Measurements from ENCODE around the gene LRIG3.

Gene LRIG3

DNA sequence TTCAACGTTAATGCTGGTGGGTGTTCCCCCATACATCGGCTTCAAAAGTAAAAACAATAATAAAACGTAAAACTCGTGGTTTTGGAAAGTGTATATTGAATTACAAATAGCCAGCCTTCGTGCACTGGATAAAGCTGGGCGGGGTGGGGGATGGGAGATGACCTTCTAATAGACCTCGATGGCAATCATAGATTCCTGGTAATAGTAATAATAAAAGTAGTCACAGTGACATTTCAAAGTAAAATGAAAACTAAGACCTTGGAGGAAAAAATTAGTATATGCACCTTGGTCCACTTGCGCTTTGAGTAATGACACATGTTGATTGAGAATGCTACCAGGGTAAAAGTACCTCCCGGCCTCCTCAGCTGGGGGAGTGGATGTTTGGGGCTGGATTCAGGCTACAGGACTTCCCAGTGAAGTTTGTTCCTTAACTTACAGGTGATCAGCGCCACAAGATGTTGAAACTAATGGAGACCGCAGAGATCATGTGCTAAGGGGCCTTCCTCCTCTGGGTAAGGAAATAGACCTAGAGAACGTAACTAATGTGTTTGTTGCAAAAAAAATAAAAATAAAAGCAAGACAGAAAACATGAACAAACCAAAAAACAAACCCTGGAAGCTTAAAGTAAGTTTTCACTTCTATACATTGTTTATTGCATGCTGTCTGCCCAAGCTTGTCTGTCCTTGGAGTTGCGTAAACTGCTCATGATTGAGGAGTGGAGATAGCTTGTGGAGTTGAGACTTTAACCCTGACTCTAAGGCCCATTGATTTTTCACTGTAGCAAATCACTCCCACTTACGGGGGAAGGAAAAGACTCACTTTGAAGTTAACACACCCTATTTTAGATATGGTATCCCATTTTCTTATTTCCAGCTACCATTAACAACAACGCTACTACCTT lies 907 bp upstream of the LRIG3 start:
- Histone ChIP-seq H3K36me3 (no peaks in the 10 kb centered on the region), H3K27me3 (peaks cover 17% of the 10 kb centered on the region), H3K4me3 (ENCODE audit: low read depth, low read length) (peak overlapping the region; percentile 61), H3K4me1 (no peaks in the 10 kb centered on the region), H3K9me3 (no peaks in the 10 kb centered on the region)
- no peak for DNase-seq
- TF ChIP-seq, protein P1, sequence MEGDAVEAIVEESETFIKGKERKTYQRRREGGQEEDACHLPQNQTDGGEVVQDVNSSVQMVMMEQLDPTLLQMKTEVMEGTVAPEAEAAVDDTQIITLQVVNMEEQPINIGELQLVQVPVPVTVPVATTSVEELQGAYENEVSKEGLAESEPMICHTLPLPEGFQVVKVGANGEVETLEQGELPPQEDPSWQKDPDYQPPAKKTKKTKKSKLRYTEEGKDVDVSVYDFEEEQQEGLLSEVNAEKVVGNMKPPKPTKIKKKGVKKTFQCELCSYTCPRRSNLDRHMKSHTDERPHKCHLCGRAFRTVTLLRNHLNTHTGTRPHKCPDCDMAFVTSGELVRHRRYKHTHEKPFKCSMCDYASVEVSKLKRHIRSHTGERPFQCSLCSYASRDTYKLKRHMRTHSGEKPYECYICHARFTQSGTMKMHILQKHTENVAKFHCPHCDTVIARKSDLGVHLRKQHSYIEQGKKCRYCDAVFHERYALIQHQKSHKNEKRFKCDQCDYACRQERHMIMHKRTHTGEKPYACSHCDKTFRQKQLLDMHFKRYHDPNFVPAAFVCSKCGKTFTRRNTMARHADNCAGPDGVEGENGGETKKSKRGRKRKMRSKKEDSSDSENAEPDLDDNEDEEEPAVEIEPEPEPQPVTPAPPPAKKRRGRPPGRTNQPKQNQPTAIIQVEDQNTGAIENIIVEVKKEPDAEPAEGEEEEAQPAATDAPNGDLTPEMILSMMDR (IDR thresholded peaks at IDR 0.05; ENCODE audit: low read depth, low read length), result no peak

DNA sequence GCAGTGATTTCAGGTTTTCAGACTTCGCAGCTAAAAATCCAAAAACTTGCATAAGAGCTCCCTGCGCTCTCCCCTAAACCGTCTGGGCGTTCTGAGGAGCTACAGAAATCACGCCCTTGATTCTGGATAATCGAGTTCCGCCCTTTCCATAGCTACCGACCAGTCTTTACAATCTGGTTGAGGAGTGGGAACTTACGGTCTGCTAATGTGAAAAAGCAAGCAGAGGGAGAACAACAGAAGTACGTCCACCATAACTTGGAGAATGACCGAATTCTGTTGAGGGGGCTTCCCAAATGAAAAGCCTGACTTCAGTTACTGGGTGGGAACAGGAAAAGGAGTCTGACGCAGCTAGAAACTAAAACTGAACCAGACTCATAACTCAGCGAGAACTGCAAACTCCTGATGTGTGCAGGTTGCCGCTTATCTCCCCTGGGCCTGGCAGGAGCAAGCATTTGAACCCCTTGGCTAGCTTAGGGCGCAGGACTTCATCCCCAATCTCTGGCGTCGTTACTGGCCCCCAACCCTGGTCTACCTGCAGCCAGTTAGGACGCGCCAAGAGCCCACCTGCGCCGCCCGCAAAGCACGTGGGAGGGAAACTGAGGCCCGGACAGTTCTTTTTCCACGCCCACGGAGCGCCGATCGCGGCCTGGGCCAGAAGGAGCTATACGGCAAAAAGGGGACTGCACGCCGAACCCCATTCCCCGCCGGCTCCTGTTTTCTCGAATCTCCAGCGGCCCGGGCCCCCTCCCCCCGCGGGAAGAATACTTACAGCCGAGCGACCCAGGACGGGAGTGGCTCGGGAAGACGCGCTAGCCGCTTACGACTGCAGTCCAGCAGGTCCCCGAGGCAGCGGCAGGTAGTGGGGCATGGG lies 838 bp downstream of the LRIG3 start:
- H3K4me1 ChIP-seq, result no peaks in the 10 kb centered on the region
- no peak for DNase-seq
- H3K9me3 ChIP-seq, result no peaks in the 10 kb centered on the region
- H3K4me3 ChIP-seq (ENCODE audit: low read depth, low read length), result peak overlapping the region; percentile 61
- peaks cover 17% of the 10 kb centered on the region for H3K27me3 ChIP-seq
- H3K36me3 ChIP-seq, result no peaks in the 10 kb centered on the region
- TF ChIP-seq, protein P1 (IDR thresholded peaks at IDR 0.05; ENCODE audit: low read depth, low read length), result no peak

DNA sequence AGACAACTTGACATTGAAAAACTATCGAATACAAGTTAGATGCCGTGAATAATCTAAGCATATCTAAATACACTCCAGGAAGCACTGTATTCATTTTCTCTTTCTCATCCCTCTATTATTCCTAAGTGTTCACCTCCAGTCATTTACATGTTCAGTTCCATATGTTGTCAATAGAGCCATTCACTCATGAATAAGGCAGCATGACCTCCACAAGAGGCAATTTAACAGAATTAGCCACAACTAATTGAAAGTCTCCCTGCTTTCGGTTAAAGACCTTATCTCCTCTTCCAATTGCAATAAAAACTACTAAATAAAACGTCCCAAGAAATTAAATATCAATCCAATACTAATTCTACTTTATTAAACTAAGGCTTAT lies 1.8 kb downstream of the LRIG3 start:
- H3K9me3 ChIP-seq, result no peaks in the 10 kb centered on the region
- peaks cover 17% of the 10 kb centered on the region for H3K27me3 ChIP-seq
- TF ChIP-seq, protein P1 (IDR thresholded peaks at IDR 0.05; ENCODE audit: low read depth, low read length), result no peak
- no peak for DNase-seq
- H3K36me3 ChIP-seq, result no peaks in the 10 kb centered on the region
- H3K4me1 ChIP-seq, result no peaks in the 10 kb centered on the region
- no peak overlapping the region for H3K4me3 ChIP-seq (ENCODE audit: low read depth, low read length)

DNA sequence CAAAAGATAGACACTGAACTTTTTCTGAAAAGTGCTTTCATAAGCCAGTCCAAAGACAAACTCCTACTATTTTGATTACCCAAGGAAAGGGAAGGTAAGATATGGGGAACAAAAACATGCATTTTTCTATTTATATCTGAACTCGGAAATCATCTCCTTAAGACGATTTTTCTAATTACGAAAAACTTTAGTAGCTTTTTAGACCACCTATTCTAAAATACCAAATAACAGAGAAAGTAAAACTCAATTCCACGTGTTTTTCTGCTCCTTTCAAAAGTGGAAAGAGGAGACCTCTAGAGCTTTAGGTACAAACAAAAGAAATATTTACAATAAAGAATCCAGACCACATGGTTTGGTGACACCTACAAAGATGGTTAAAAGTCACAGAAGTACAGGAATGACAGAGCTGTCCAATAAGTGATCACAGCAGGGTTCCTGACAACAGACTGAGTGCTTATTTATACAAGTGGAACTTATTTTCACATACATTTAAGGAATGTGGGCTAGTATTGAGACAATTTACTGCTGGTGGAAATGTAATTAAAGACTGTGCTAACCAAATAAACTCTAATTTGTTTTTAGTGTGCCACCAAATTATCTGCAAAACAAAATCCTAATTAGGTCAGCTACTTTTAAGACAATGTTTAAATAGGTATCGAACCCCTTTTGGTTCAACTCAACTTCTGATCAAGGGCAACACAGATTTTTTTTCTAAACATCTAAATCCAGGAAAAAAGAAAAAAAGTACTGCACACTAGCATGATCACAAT lies 2.4 kb downstream of the LRIG3 start:
- Histone ChIP-seq H3K27me3 (peaks cover 17% of the 10 kb centered on the region), H3K4me3 (ENCODE audit: low read depth, low read length) (no peak overlapping the region), H3K36me3 (no peaks in the 10 kb centered on the region), H3K9me3 (no peaks in the 10 kb centered on the region), H3K4me1 (no peaks in the 10 kb centered on the region)
- TF ChIP-seq, protein P1 (IDR thresholded peaks at IDR 0.05; ENCODE audit: low read depth, low read length), result no peak
- no peak for DNase-seq

DNA sequence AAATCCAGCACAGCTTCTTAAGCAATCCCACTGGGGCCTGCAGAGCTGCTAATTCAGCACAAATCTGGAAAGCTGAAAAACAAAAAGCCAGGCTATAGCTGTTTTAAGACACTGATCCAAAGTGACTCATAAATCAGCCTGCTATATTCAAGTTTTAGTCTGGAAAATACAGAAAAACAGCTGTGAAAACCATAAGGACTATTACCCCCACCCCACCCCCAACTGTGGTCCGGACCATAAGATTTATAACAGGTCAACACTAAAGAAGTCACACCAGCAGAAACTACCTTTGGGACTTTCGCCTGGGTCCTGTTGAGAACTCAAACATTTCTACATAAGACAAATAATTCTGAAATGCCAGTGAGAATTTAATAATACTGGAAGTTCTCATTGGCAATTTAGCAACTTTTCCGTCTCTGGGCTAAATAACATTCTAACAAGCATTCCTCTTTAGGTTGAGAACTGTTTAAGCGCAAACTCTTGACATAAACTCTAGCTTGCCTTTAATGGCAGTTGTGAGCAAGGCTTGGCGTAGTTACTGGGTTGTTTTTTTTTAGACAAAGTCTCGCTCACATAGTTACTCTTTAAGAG lies 3.3 kb downstream of the LRIG3 start:
- Histone ChIP-seq H3K27me3 (peaks cover 17% of the 10 kb centered on the region), H3K36me3 (no peaks in the 10 kb centered on the region), H3K4me3 (ENCODE audit: low read depth, low read length) (no peak overlapping the region), H3K9me3 (no peaks in the 10 kb centered on the region), H3K4me1 (no peaks in the 10 kb centered on the region)
- TF ChIP-seq, protein P1 (IDR thresholded peaks at IDR 0.05; ENCODE audit: low read depth, low read length), result no peak
- DNase-seq, result no peak
